NOMO-1 (cell line): ENCODE data around the gene TRABD2B.
"Not testable (repeated sequence)": the region's sequence is repeated elsewhere in the genome, so short reads cannot be mapped to it uniquely, and the experiment has no call there.

Experiments
- DNase-seq, 2 experiments: peaks; one replicate each; lab custom pipeline; 2025; ENCODE audit not compliant: unreplicated experiment in 2 of 2; lab: John Stamatoyannopoulos, UW

Gene TRABD2B

GRCh38 chr1:47970882-47971281 lies 26.3 kb downstream of the TRABD2B start:
- DNase-seq = no peak

- DNase-seq = no peak
Observed at GRCh38 chr1:47969478-47969877, 27.7 kb downstream of the TRABD2B start.

- DNase-seq = no peak
Observed at GRCh38 chr1:47968556-47968888, 28.7 kb downstream of the TRABD2B start.

- no peak for DNase-seq
Observed at GRCh38 chr1:47967864-47968555, 29.2 kb downstream of the TRABD2B start.

- DNase-seq = no peak
Observed at GRCh38 chr1:47965816-47966215, 31.4 kb downstream of the TRABD2B start.

GRCh38 chr1:47964636-47965035 lies 32.5 kb downstream of the TRABD2B start:
- no peak for DNase-seq

GRCh38 chr1:47963568-47964358 lies 33.4 kb downstream of the TRABD2B start:
- DNase-seq = no peak

- DNase-seq = no peak
Observed at GRCh38 chr1:47962750-47963492, 34.3 kb downstream of the TRABD2B start.

- DNase-seq = not testable (repeated sequence)
Observed at GRCh38 chr1:47961835-47962234, 35.4 kb downstream of the TRABD2B start.

GRCh38 chr1:47956491-47956890 lies 40.7 kb downstream of the TRABD2B start:
- DNase-seq = not testable (repeated sequence)

GRCh38 chr1:47953661-47954060 lies 43.5 kb downstream of the TRABD2B start:
- no peak for DNase-seq

- DNase-seq = no peak
Observed at GRCh38 chr1:47951545-47952235, 45.5 kb downstream of the TRABD2B start.

- DNase-seq = no peak
Observed at GRCh38 chr1:47951026-47951425, 46.2 kb downstream of the TRABD2B start.

GRCh38 chr1:47950471-47950870 lies 46.7 kb downstream of the TRABD2B start:
- DNase-seq = no peak

GRCh38 chr1:47948126-47948525 lies 49.1 kb downstream of the TRABD2B start:
- DNase-seq = no peak

GRCh38 chr1:47947531-47947930 lies 49.7 kb downstream of the TRABD2B start:
- DNase-seq = no peak

GRCh38 chr1:47944561-47944960 lies 52.6 kb downstream of the TRABD2B start:
- no peak for DNase-seq

- no peak for DNase-seq
Observed at GRCh38 chr1:47942240-47942629, 55.0 kb downstream of the TRABD2B start.

GRCh38 chr1:47941609-47942239 lies 55.5 kb downstream of the TRABD2B start:
- no peak for DNase-seq

- no peak for DNase-seq
Observed at GRCh38 chr1:47940779-47941178, 56.4 kb downstream of the TRABD2B start.

- DNase-seq = no peak
Observed at GRCh38 chr1:47940326-47940725, 56.9 kb downstream of the TRABD2B start.
